ACC112 (cell line): ENCODE data around the gene RNF169.
"Not testable (repeated sequence)": the region's sequence is repeated elsewhere in the genome, so short reads cannot be mapped to it uniquely, and the experiment has no call there.

Source experiments
- H2AFZ ChIP-seq: fragments of 200-600 bp; sonication (generic); one replicate; pipeline ENCODE4 v1.6.0; 2017; ENCODE audit warnings: antibody characterized with exemption, low read length; ENCODE audit not compliant: unreplicated experiment
- H3K27ac ChIP-seq: fragments of 200-600 bp; sonication (generic); 2 replicates; pipeline ENCODE4 v1.5.1; 2014; ENCODE audit warnings: low read depth, mild to moderate bottlenecking, antibody characterized with exemption, low read length, moderate library complexity
- H3K27me3 ChIP-seq: fragments of 200-600 bp; sonication (generic); 2 replicates; pipeline ENCODE4 v1.6.1; 2014; ENCODE audit warnings: mild to moderate bottlenecking, antibody characterized with exemption, low read length, moderate library complexity, mixed read lengths; ENCODE audit not compliant: insufficient read depth
- H3K36me3 ChIP-seq: fragments of 200-600 bp; sonication (generic); 2 replicates; pipeline ENCODE4 v1.6.1; 2016; ENCODE audit warnings: mild to moderate bottlenecking, antibody characterized with exemption, low read length, moderate library complexity, mixed read lengths; ENCODE audit not compliant: insufficient read depth
- H3K4me1 ChIP-seq: fragments of 200-600 bp; sonication (generic); one replicate; pipeline ENCODE4 v1.6.1; 2016; ENCODE audit warnings: low read length, mixed read lengths; ENCODE audit not compliant: insufficient read depth, unreplicated experiment, control insufficient read depth
- H3K4me3 ChIP-seq: fragments of 200-600 bp; sonication (generic); 2 replicates; pipeline ENCODE4 v1.5.1; 2014; ENCODE audit warnings: mild to moderate bottlenecking, low read depth, low read length
- H3K79me2 ChIP-seq: fragments of 200-600 bp; sonication (generic); one replicate; pipeline ENCODE4 v1.6.0; 2016; ENCODE audit warnings: low read length; ENCODE audit not compliant: control insufficient read depth, unreplicated experiment, insufficient read depth

RNF169 gene

DNA sequence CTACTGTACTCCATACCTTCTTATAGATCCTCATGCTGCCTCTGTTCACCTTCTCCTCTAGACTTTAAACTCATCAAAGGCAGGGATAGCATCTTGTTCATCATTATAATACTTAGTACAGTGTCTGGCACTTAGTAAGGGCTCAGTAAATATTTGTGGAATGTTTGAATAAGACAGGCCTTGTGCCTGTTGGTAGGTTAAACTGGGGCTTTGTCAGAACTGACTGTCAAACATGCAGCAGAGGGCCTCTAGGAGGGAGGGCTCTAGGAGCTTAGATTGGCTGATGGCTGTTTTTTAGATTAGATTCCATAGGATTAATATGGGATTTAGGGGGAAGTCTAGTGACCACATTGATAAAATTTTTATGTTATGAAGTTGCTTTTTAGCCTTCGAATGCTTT, 70.8 kb downstream of the RNF169 start:
- Histone ChIP-seq H3K4me3 (no peak overlapping the region), H3K27ac (peak overlapping the region; percentile 73), H3K4me1 (peaks cover 35% of the 10 kb centered on the region), H3K27me3 (no peaks in the 10 kb centered on the region), H2AFZ (no peak overlapping the region), H3K36me3 (peaks cover 22% of the 10 kb centered on the region), H3K79me2 (peaks cover 4% of the 10 kb centered on the region)

DNA sequence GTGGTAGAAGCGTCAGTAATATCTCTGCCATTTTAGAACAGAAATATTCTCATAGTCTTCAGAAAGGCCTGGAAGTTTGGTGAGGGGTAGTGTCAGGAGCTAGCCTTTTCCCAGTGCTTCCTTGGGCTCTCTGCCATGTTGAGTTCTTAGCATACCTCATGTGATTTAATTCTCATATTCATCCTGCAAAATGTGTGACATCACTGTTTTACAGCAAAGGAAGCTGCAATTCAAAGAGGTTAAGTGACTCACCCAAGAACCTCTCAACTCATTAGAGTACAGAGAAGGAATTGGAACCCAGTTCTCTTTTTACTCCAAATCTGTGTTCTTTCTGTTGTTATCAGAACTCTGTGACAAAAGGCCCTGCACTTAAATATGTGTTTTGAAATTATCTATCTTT, 72.1 kb downstream of the RNF169 start:
- Histone ChIP-seq H3K27me3 (no peaks in the 10 kb centered on the region), H2AFZ (no peak overlapping the region), H3K27ac (peak overlapping the region; percentile 73), H3K4me3 (no peak overlapping the region), H3K79me2 (peaks cover 4% of the 10 kb centered on the region), H3K36me3 (peaks cover 36% of the 10 kb centered on the region), H3K4me1 (peaks cover 35% of the 10 kb centered on the region)

DNA sequence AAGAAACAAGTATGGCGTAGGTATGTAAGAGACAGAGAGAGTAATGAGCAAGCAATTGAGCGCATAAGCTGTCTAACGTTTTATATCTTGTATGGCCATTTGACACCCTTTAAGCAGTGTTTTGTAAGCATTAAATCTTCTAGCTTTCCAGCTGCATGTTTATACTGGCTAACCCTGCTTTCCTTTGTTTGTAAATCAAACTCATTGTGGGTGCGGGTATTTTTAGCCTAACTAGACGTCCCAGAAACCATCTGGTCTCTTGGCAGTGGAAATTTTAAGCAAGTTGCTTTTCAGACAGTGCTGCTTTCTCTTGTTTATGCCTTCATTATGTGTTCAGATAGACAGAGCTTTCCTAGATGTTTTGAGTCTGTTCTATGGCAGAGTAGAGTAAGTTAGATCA, 73.5 kb downstream of the RNF169 start:
- Histone ChIP-seq H3K79me2 (peaks cover 4% of the 10 kb centered on the region), H3K27me3 (no peaks in the 10 kb centered on the region), H3K36me3 (peaks cover 50% of the 10 kb centered on the region), H3K27ac (no peak overlapping the region), H3K4me3 (no peak overlapping the region), H2AFZ (no peak overlapping the region), H3K4me1 (peaks cover 35% of the 10 kb centered on the region)

DNA sequence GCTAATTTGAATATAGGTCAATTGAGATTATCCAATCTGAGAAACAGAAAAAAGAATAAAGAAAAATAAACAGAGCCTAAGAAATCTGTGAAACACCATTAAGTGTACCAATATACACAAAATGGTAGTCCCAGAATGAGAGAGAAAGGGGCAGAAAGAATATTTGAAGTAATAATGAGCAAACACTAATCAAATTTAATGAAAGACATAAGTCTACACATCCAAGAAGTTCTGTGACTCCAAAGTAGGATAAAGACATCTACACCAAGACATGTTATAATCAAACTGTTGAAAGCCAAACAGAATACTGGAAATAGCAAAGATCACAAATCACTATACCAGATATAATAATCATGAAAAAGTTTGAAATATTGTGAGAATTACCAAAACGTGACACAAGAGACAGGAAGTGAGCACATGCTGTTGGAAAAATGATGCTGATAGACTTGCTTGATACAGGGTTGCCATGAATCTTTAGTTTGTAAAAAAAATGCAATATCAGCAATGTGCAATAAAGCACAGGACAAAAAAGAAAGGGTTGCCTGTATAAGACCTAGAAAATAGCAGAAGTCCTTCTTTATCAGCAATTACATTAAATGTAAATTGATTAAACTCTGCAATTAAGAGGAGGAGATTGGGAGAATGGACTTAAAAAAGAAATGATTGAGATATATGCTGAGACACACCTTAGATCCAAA, 75.8 kb downstream of the RNF169 start:
- no peak overlapping the region for H2AFZ ChIP-seq
- H3K36me3 ChIP-seq, result peaks cover 45% of the 10 kb centered on the region

DNA sequence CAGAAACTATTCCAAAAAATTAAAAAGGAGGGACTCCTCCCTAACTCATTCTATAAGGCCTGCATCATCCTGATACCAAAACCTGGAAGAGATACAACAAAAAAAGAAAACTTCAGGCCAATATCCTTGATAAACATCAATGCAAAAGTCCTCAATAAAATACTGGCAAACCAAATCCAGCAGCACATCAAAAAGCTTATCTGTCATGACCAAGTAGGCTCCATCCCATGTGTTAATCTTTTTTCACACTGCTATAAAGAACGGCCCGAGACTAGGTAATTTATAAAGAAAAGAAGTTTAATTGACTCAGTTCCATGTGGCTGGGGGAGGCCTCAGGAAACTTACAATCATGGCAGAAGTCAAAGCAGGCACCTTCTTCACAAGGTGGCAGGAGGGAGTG, 76.9 kb downstream of the RNF169 start:
- peaks cover 15% of the 10 kb centered on the region for H3K4me1 ChIP-seq
- not testable (repeated sequence) for H3K79me2 ChIP-seq, H3K27ac ChIP-seq, H3K27me3 ChIP-seq, H2AFZ ChIP-seq, H3K4me3 ChIP-seq
- peaks cover 45% of the 10 kb centered on the region for H3K36me3 ChIP-seq

More for the DNA sequence above, 75.8 kb downstream of the RNF169 start:
- Histone ChIP-seq H3K4me1 (peaks cover 27% of the 10 kb centered on the region), H3K27ac (no peak overlapping the region), H3K4me3 (no peak overlapping the region), H3K79me2 (peaks cover 4% of the 10 kb centered on the region), H3K27me3 (no peaks in the 10 kb centered on the region)

DNA sequence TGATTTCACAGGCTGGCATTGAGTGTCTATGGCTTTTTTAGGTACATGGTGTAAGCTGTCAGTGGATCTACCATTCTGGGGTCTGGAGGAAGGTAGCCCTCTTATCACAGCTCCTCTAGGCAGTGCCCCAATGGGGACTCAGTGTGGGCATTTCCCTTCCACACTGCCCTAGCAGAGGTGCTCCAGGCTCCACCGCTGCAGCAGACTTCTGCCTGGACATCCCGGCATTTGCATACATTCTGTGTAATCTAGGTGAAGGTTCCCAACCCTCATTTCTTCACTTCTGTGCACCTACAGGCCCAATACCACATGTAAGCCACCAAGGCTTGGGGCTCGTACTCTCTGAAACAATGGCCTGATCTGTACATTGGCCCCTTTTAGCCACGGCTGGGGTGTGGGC, 78.3 kb downstream of the RNF169 start:
- Histone ChIP-seq H3K4me1 (peaks cover 6% of the 10 kb centered on the region), H2AFZ (no peak overlapping the region), H3K36me3 (peaks cover 43% of the 10 kb centered on the region), H3K4me3 (no peak overlapping the region), H3K79me2 (peaks cover 1% of the 10 kb centered on the region), H3K27me3 (no peaks in the 10 kb centered on the region), H3K27ac (no peak overlapping the region)

DNA sequence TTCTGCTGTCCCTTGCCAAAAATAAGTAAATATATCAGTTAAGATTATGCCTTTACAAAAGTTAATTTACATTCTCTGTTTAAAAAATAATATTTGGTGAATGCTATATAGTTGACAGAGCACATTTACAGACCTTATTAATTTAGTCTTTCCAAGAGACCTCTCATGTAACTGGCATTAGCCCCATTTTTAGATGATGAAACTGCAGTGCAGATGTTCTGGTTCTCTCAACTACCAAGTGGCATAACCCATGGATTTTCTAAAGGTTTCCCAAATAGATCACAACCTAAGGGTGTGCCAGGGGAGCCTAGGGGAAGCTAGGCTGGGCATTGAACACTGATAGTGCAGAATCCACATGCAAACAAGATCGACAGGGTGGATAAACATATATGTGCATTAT, 88.5 kb downstream of the RNF169 start:
- no peak overlapping the region for H2AFZ ChIP-seq
- H3K4me1 ChIP-seq, result peaks cover 5% of the 10 kb centered on the region
- H3K27me3 ChIP-seq, result no peaks in the 10 kb centered on the region
- H3K4me3 ChIP-seq, result no peak overlapping the region
- H3K79me2 ChIP-seq, result no peaks in the 10 kb centered on the region
- no peak overlapping the region for H3K27ac ChIP-seq
- peaks cover 33% of the 10 kb centered on the region; the same call in 1 of the 2 replicates for H3K36me3 ChIP-seq

DNA sequence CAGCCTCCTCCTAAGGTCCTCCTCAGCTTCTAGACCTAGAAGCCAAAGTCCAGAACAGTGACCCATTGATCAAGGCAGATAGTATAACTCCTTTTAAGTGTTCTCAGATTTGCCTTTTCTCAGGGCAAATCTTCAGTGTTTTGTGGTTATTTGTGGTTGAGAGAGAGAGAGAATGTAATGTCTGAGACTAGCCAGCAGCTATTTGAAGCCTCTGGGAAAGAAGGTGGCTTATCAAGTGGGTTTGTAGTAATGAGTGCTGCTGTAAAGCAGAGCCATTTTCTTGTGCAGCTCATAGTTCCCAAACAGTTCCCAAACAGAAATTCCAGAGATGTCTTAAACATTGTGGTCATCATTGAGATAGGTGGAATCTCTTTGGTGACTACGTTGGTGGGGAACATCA, 89.5 kb downstream of the RNF169 start:
- Histone ChIP-seq H3K79me2 (no peaks in the 10 kb centered on the region), H3K27ac (no peak overlapping the region), H3K4me3 (no peak overlapping the region), H3K36me3 (peaks cover 37% of the 10 kb centered on the region; the same call in 1 of the 2 replicates), H3K27me3 (no peaks in the 10 kb centered on the region), H3K4me1 (peaks cover 5% of the 10 kb centered on the region), H2AFZ (no peak overlapping the region)

DNA sequence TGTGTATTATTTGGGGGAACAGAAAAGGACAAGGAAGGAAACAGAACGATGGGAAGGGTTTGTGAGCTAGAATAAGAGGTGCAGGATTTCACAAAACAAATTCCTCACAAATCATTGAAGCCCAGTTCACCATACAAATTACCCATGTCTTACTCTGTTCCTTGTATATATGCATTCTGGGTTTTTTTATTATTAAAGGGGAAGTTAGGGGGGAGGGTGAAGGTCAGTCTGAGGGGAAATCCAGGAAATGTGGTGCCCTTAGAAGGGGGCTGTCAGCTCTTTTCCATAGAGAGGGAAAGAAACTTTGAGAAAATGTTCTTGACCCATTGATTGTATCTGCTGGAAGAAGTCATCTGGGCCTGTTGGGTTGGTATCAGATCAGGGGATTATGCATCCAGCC, 90.8 kb downstream of the RNF169 start:
- H3K27me3 ChIP-seq, result no peaks in the 10 kb centered on the region
- H3K27ac ChIP-seq, result no peak overlapping the region
- H3K36me3 ChIP-seq, result peaks cover 37% of the 10 kb centered on the region; the same call in 1 of the 2 replicates
- H3K4me1 ChIP-seq, result peaks cover 5% of the 10 kb centered on the region
- H3K4me3 ChIP-seq, result no peak overlapping the region
- no peak overlapping the region for H2AFZ ChIP-seq
- H3K79me2 ChIP-seq, result no peaks in the 10 kb centered on the region

DNA sequence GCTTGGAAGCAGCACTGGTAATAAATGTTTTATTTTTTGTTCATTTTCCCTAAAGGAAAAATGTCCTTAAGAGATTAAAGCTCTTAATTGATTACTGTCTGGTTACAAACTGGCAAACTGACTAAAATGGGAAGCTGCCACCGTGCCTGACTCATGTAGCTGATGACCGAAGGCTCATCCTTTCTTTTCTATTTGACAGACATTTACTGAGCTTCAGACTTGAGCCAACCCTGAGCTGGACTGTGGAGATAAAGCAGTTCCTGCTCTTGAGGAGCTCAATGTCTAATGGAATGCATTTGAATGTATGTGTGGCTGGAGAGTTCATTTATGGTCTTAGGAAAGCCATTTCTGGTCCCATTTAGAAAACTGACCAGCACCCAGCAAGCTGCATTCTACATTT, 91.3 kb downstream of the RNF169 start:
- no peaks in the 10 kb centered on the region for H3K27me3 ChIP-seq
- no peak overlapping the region for H3K4me3 ChIP-seq
- no peak overlapping the region for H3K27ac ChIP-seq
- no peak overlapping the region for H2AFZ ChIP-seq
- no peaks in the 10 kb centered on the region for H3K79me2 ChIP-seq
- peaks cover 37% of the 10 kb centered on the region; the same call in 1 of the 2 replicates for H3K36me3 ChIP-seq
- peaks cover 5% of the 10 kb centered on the region for H3K4me1 ChIP-seq

DNA sequence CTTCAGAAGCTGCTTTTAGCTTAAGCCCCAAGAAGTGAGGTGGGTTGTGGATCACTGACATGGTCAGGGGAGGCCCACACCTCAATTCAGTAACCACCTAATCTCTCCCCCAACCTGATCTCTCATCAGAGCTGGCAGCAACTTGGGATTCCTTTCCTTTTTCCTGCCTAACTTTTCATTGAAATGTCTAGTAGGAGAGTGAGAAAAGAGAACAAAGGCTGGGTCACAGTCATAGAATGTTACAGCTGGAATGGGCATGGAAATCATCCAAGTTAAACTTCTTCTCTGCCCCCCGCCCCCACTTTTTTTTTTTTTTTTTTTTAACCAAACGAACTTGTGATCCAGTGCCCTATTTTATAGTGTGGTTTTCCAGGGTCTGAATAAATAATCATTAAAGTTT, 91.8 kb downstream of the RNF169 start:
- H2AFZ ChIP-seq, result no peak overlapping the region
- H3K4me3 ChIP-seq, result no peak overlapping the region
- peaks cover 33% of the 10 kb centered on the region; the same call in 1 of the 2 replicates for H3K36me3 ChIP-seq
- no peak overlapping the region for H3K27ac ChIP-seq
- no peaks in the 10 kb centered on the region for H3K27me3 ChIP-seq
- peaks cover 5% of the 10 kb centered on the region for H3K4me1 ChIP-seq
- H3K79me2 ChIP-seq, result no peaks in the 10 kb centered on the region
